B cell (primary cell): ENCODE data around the gene ULK1.
"Not testable (repeated sequence)": the region's sequence is repeated elsewhere in the genome, so short reads cannot be mapped to it uniquely, and the experiment has no call there.

Experiments used
- CTCF ChIP-seq: fragments of 200-600 bp; IDR thresholded peaks from one replicate; pipeline ENCODE4 v1.8.0; 2022; ENCODE audit warnings: antibody characterized with exemption, mild to moderate bottlenecking
- EZH2 ChIP-seq: IDR thresholded peaks from 2 replicates; pipeline ENCODE4 v1.6.1; 2012; ENCODE audit warnings: borderline replicate concordance, low read depth, mild to moderate bottlenecking, moderate library complexity, low read length; ENCODE audit not compliant: insufficient read depth, poor library complexity, severe bottlenecking

- not testable (repeated sequence) for TF ChIP-seq CTCF, EZH2
Measured at GRCh38 chr12:131954460-131954859, 60.0 kb downstream of the ULK1 start.
